ENCODE measurements around the gene MCUB. TPM values are rescaled to one million over a fixed set of nuclear protein-coding genes. Genes with fewer than 3 reads are reported as not detected.

Gene MCUB
- total and polyA plus RNA-seq, 2 donors (not counting 3 experiments of a cell fraction or from before 2014, with no cell fraction given) = 32.5 to 53.8 TPM

- TF ChIP-seq EZH2 (IDR thresholded peaks at IDR 0.05; ENCODE audit: borderline replicate concordance, low read depth, low read length, severe bottlenecking) (no peak), CTCF (IDR thresholded peaks at IDR 0.05; ENCODE audit: extremely low read depth in 1 of 2, insufficient read depth in 1 of 2, low read depth in 1 of 2, low read length in 2 of 2) (no peak), JUN (IDR thresholded peaks at IDR 0.05; ENCODE audit: borderline replicate concordance, insufficient read depth, insufficient read length, low read depth) (no peak), FOS (IDR thresholded peaks at IDR 0.05; ENCODE audit: borderline replicate concordance, insufficient read depth, low read length) (no peak), POLR2A (IDR thresholded peaks at IDR 0.05; ENCODE audit: low read depth, low read length) (no peak), MYC (IDR thresholded peaks at IDR 0.05; ENCODE audit: low read depth, low read length) (no peak), MAX (IDR thresholded peaks at IDR 0.05; ENCODE audit: insufficient read depth, insufficient read length) (no peak), POLR2AphosphoS5 (IDR thresholded peaks at IDR 0.05; ENCODE audit: insufficient read depth, low read depth, low read length) (no peak), GATA2 (IDR thresholded peaks at IDR 0.05; ENCODE audit: insufficient read depth, insufficient read length, low read depth, low read length) (no peak)
- FAIRE-seq (no peak), DNase-seq (ENCODE audit: low read depth, low spot score) (peak; percentile 39)
- Histone ChIP-seq H3K27me3 (ENCODE audit: control insufficient read depth in 2 of 2, insufficient read depth in 2 of 2, low read length in 2 of 2) (no peaks in the 10 kb centered on the region), H3K4me2 (ENCODE audit: insufficient read depth, low read length) (peak overlapping the region; percentile 76), H4K20me1 (replicated peaks; ENCODE audit: control insufficient read depth, extremely low read depth, insufficient read depth, low read length) (no peaks in the 10 kb centered on the region), H3K9ac (replicated peaks; ENCODE audit: extremely low read depth, insufficient read depth, low read length) (peak overlapping the region; percentile 95), H3K9me3 (replicated peaks; ENCODE audit: control insufficient read depth, insufficient read depth, low read length) (no peaks in the 10 kb centered on the region), H3K4me1 (ENCODE audit: control insufficient read depth, extremely low read depth, insufficient read depth, low read length) (peaks cover 14% of the 10 kb centered on the region), H3K79me2 (ENCODE audit: control insufficient read depth, insufficient read depth, low read length) (peaks cover 13% of the 10 kb centered on the region), H3K36me3 (ENCODE audit: control insufficient read depth in 2 of 2, extremely low read depth in 1 of 2, insufficient read depth in 2 of 2, low read length in 2 of 2) (peaks cover 0 to 2% of the 10 kb centered on the region in 2 experiments), H3K27ac (ENCODE audit: insufficient read depth, low read depth, low read length) (peak overlapping the region; percentile 72), H3K9me1 (replicated peaks; ENCODE audit: control insufficient read depth, extremely low read depth, insufficient read depth, low read length) (no peaks in the 10 kb centered on the region), H3K4me3 (replicated peaks in 1 of 3; ENCODE audit: insufficient read depth in 1 of 3, low read depth in 1 of 3, low read length in 3 of 3) (peak overlapping the region; percentile 81 to 93 (median 83)), H2AFZ (ENCODE audit: low read depth, low read length) (peak overlapping the region; percentile 72)
- dilution Hi-C loops (cut with MboI; ENCODE audit: extremely low pct_ligation_motif_present, low sequenced_read_pairs) (no loop called here), intact Hi-C loops (cut with micrococcal nuclease) (loop anchor here (1.0 to 2.0 kb wide), 4 partner anchors 125 to 279 kb away; partner anchors contain the start of genes MCUB and SEC24B)
- BruUV-seq (replicated peaks) = no TSS peak
- ChIA-PET POLR2A (interaction anchor here (0.9 kb wide), 1 partner anchor 113 kb away, joined by 3 read pairs; the partner anchor contains the start of gene GAR1), CTCF (interaction anchor here (1.3 to 4.5 kb wide), 9 partner anchors 19 to 279 kb away, joined by 3 to 16 read pairs (median 5); partner anchors contain the start of genes CFI and SEC24B)
Observed at GRCh38 chr4:109701566-109702410, 141.7 kb downstream of the MCUB start.

Data from endothelial cell of umbilical vein (primary cell).